Mesenchymal stem cell (in vitro differentiated cells and primary cell): Measurements from ENCODE around the gene ZNF586.
A peak's percentile ranks its signal among the peaks of the same experiment; 100 is the strongest.

ENCODE experiments used
- DNase-seq: peaks from one replicate; pipeline ENCODE4 v3.0.0-alpha.2; 2013
- H2AFZ ChIP-seq: one replicate; pipeline ENCODE4 v1.6.1; 2013; ENCODE audit warnings: low read depth, mild to moderate bottlenecking, control low read depth, inconsistent platforms, low read length, moderate library complexity
- H2AK5ac ChIP-seq: 2 replicates; pipeline ENCODE4 v1.6.1; 2013; ENCODE audit warnings: low read length, moderate library complexity, mild to moderate bottlenecking, inconsistent platforms; ENCODE audit not compliant: severe bottlenecking
- H2BK120ac ChIP-seq: one replicate; pipeline ENCODE4 v1.6.1; 2013; ENCODE audit warnings: low read depth, mild to moderate bottlenecking, inconsistent platforms, low read length, moderate library complexity
- H2BK12ac ChIP-seq, 2 experiments: one replicate each; pipeline ENCODE4 v1.6.1; 2013; ENCODE audit warnings: inconsistent platforms in 2 of 2, low read length in 2 of 2, mild to moderate bottlenecking in 2 of 2, moderate library complexity in 2 of 2, control low read depth in 1 of 2
- H2BK15ac ChIP-seq: one replicate; pipeline ENCODE4 v1.6.1; 2013; ENCODE audit warnings: mild to moderate bottlenecking, low read depth, inconsistent platforms; ENCODE audit not compliant: poor library complexity, severe bottlenecking
- H2BK5ac ChIP-seq: 2 replicates; pipeline ENCODE4 v1.6.1; 2013; ENCODE audit warnings: low read depth, mild to moderate bottlenecking, low read length, control low read depth, inconsistent platforms; ENCODE audit not compliant: poor library complexity, severe bottlenecking
- H3K14ac ChIP-seq, 2 experiments: one replicate each; pipeline ENCODE4 v1.6.1; 2013; ENCODE audit warnings: inconsistent platforms in 2 of 2, low read length in 2 of 2, control low read depth in 1 of 2, mild to moderate bottlenecking in 1 of 2, moderate library complexity in 1 of 2
- H3K18ac ChIP-seq, 2 experiments: one replicate each; pipeline ENCODE4 v1.6.1; 2013; ENCODE audit warnings: inconsistent platforms in 2 of 2, low read length in 2 of 2, control low read depth in 1 of 2, low read depth in 1 of 2, mild to moderate bottlenecking in 1 of 2
- H3K23ac ChIP-seq, 2 experiments: one replicate each; pipeline ENCODE4 v1.6.1; 2013; ENCODE audit warnings: inconsistent platforms in 2 of 2, low read length in 2 of 2, mild to moderate bottlenecking in 2 of 2, moderate library complexity in 2 of 2, control low read depth in 1 of 2
- H3K27ac ChIP-seq: 2 replicates; pipeline ENCODE4 v1.5.1; 2013; ENCODE audit warnings: mild to moderate bottlenecking, moderate library complexity, low read length, control low read depth, inconsistent platforms; ENCODE audit not compliant: poor library complexity, severe bottlenecking
- H3K27me3 ChIP-seq, 2 experiments: 2 replicates each; pipeline versions ENCODE4 v1.6.1 to v1.7.0; 2013; ENCODE audit warnings: low read length in 2 of 2, mild to moderate bottlenecking in 2 of 2, moderate library complexity in 2 of 2, control low read depth in 1 of 2, inconsistent platforms in 1 of 2; ENCODE audit not compliant: control insufficient read depth in 1 of 2, insufficient read depth in 1 of 2
- H3K36me3 ChIP-seq, 2 experiments: 2 replicates each; pipeline versions ENCODE4 v1.6.1 to v1.7.0; 2013; ENCODE audit warnings: low read length in 2 of 2, control low read depth in 1 of 2, inconsistent platforms in 1 of 2, low read depth in 1 of 2, mild to moderate bottlenecking in 1 of 2; ENCODE audit not compliant: insufficient read depth in 2 of 2, control insufficient read depth in 1 of 2
- H3K4ac ChIP-seq, 2 experiments: one replicate each; pipeline ENCODE4 v1.6.1; 2013; ENCODE audit warnings: inconsistent platforms in 2 of 2, low read length in 2 of 2, mild to moderate bottlenecking in 2 of 2, moderate library complexity in 2 of 2, control low read depth in 1 of 2, low read depth in 1 of 2
- H3K4me1 ChIP-seq: 2 replicates; pipeline ENCODE4 v1.6.1; 2013; ENCODE audit warnings: low read depth, low read length, control low read depth; ENCODE audit not compliant: control insufficient read depth, insufficient read depth
- H3K4me2 ChIP-seq: 2 replicates; pipeline ENCODE4 v1.6.1; 2013; ENCODE audit warnings: low read length, mild to moderate bottlenecking, inconsistent platforms; ENCODE audit not compliant: poor library complexity, severe bottlenecking
- H3K4me3 ChIP-seq, 2 experiments: 2 replicates each; pipeline versions ENCODE4 v1.5.1 to v1.7.0; 2013; ENCODE audit warnings: low read length in 2 of 2, mild to moderate bottlenecking in 2 of 2, control low read depth in 1 of 2, low read depth in 1 of 2; ENCODE audit not compliant: insufficient read depth in 1 of 2
- H3K79me1 ChIP-seq: replicated peaks from 2 replicates; pipeline ENCODE4 v1.6.1; 2013; ENCODE audit warnings: mild to moderate bottlenecking, control low read depth, low read length, inconsistent platforms; ENCODE audit not compliant: poor library complexity, severe bottlenecking
- H3K9ac ChIP-seq: 2 replicates; pipeline ENCODE4 v1.7.0; 2013; ENCODE audit warnings: mild to moderate bottlenecking, low read length, moderate library complexity
- H3K9me3 ChIP-seq: 2 replicates; pipeline ENCODE4 v1.7.0; 2013; ENCODE audit warnings: mild to moderate bottlenecking, low read length; ENCODE audit not compliant: control insufficient read depth
- H4K8ac ChIP-seq: one replicate; pipeline ENCODE4 v1.6.1; 2013; ENCODE audit warnings: inconsistent platforms, mild to moderate bottlenecking, low read length, moderate library complexity
- H4K91ac ChIP-seq: one replicate; pipeline ENCODE4 v1.6.1; 2013; ENCODE audit warnings: mild to moderate bottlenecking, low read length, inconsistent platforms
- WGBS: methylation state at CpG from one replicate; pipeline ENCODE4 v1.1.7; 2013; ENCODE audit warnings: mixed read lengths; 5-methylcytosine and 5-hydroxymethylcytosine counted together

Gene ZNF586

DNA sequence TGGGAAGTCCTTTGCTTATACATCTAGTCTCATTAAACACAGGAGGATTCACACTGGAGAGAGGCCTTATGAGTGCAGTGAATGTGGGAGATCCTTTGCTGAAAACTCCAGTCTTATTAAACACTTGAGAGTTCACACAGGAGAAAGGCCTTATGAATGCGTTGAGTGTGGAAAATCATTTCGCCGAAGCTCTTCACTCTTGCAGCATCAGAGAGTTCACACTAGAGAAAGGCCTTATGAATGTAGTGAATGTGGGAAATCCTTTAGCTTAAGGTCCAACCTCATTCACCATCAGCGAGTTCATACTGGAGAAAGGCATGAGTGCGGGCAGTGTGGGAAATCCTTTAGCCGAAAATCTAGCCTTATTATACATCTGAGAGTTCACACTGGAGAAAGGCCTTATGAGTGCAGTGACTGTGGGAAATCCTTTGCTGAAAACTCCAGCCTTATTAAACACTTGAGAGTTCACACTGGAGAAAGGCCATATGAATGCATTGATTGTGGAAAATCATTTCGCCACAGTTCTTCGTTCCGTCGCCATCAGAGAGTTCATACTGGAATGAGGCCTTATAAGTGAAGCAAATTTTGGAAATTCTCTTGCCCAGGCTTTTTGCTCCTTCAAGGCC lies 9.9 kb downstream of the ZNF586 start:
- Histone ChIP-seq H3K23ac (no peak overlapping the region), H3K4ac (no peak overlapping the region), H3K4me2 (no peak overlapping the region), H2AFZ (no peak overlapping the region), H2BK120ac (no peak overlapping the region), H3K14ac (no peak overlapping the region), H2BK12ac (no peak overlapping the region), H3K9ac (no peak overlapping the region), H3K18ac (no peak overlapping the region), H3K4me3 (peak overlapping the region in 1 of 2 experiments; percentile 16), H3K79me1 (peaks cover 26% of the 10 kb centered on the region), H2AK5ac (no peak overlapping the region), H3K27ac (no peak overlapping the region), H3K36me3 (peaks cover 42 to 65% of the 10 kb centered on the region in 2 experiments), H4K91ac (no peak overlapping the region), H2BK15ac (no peak overlapping the region), H2BK5ac (no peak overlapping the region), H3K4me1 (no peaks in the 10 kb centered on the region), H3K27me3 (no peaks in the 10 kb centered on the region), H4K8ac (no peak overlapping the region), H3K9me3 (peaks cover 60% of the 10 kb centered on the region)
- DNase-seq: no peak
- WGBS: over 99% methylated on average over 10 of the region's 10 CpGs

DNA sequence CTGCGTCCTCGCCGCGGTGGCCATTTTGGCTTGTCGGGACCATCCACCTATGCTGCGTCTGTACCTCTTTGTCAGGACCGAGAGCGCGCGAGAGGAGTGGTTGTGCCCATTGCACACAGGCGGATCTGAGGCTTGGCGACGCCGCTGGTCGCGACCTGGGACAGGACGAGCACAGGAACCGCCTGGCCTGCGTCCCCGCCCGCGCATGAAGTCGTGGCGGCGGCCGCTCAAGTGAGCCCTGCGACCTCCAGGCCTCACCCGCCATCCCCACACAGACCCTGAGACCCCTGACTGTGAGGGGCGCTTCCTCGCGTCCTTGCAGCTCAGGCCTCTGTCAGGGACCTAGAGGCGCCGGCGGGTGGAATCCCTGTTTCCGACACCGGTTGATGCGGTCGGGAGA lies 16.8 kb downstream of the ZNF586 start:
- Histone ChIP-seq H2AFZ (no peak overlapping the region), H3K18ac (no peak overlapping the region), H3K27ac (no peak overlapping the region), H2BK5ac (no peak overlapping the region), H2BK15ac (no peak overlapping the region), H2BK12ac (no peak overlapping the region), H2AK5ac (no peak overlapping the region), H3K79me1 (peaks cover 32% of the 10 kb centered on the region), H3K27me3 (no peaks in the 10 kb centered on the region), H3K9ac (no peak overlapping the region), H3K14ac (no peak overlapping the region), H3K36me3 (peaks cover 35 to 37% of the 10 kb centered on the region in 2 experiments), H4K8ac (no peak overlapping the region), H2BK120ac (no peak overlapping the region), H4K91ac (no peak overlapping the region), H3K4me1 (no peaks in the 10 kb centered on the region), H3K4me2 (no peak overlapping the region), H3K4me3 (no peak overlapping the region), H3K4ac (no peak overlapping the region), H3K9me3 (peaks cover 23% of the 10 kb centered on the region), H3K23ac (no peak overlapping the region)
- DNase-seq: no peak
- WGBS: 97% methylated on average over 38 of the region's 38 CpGs

DNA sequence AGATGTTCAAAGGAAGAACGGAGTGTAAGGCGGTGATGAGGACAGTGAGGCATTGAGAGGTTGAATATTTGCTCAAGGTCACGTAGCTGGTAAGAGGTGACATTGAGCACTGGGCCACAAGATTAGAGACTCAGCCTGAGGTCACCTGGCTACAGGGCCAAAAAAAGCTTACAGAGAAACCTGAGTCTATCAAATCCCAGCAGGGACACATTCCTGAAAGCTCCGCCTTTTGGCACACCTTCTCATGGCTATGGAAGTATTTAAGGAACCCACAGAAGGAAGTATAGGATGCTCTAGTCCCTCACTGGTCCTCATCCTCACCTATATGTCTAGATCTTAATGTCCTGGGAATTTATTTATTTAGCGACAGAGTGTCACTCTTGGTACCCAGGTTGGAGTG lies 17.4 kb downstream of the ZNF586 start:
- Histone ChIP-seq H3K4me2 (no peak overlapping the region), H2AFZ (no peak overlapping the region), H2AK5ac (no peak overlapping the region), H2BK12ac (no peak overlapping the region), H3K23ac (no peak overlapping the region), H4K8ac (no peak overlapping the region), H4K91ac (no peak overlapping the region), H2BK15ac (no peak overlapping the region), H2BK120ac (no peak overlapping the region), H3K18ac (no peak overlapping the region), H3K4me1 (no peaks in the 10 kb centered on the region), H3K27ac (no peak overlapping the region), H3K79me1 (peaks cover 37% of the 10 kb centered on the region), H3K9ac (no peak overlapping the region), H2BK5ac (no peak overlapping the region), H3K27me3 (no peaks in the 10 kb centered on the region), H3K9me3 (peaks cover 17% of the 10 kb centered on the region), H3K4me3 (no peak overlapping the region), H3K4ac (no peak overlapping the region), H3K36me3 (peaks cover 36 to 39% of the 10 kb centered on the region in 2 experiments), H3K14ac (no peak overlapping the region)
- DNase-seq: no peak
- WGBS: 85% methylated on average over 4 of the region's 5 CpGs

DNA sequence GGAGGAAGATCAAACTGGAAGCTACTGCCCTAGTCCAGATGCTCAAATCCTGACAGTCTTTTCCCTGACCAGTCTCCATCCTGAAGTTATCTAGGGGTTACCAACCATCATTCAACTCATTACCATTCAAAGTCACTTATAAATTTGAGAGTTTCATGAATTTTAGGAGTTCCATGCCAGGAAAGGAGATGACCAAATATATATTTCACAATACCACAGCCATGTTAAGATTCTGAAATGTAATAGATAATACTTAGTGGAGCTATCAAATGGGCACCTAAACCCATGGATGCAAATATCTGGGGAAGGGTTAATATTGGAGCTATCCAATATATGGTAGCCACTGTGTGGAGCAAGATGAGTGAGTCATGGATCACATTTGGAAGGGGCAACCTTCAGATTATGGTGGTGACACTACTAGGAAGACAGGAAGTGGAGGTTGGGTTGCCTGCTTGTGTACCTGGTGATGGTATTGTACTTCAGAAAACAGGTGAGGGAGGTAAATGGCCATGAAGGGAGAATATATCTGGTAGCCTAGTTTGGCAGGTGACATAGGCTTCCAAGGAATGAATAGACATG lies 18.7 kb downstream of the ZNF586 start:
- Histone ChIP-seq H3K14ac (no peak overlapping the region), H3K4me1 (no peaks in the 10 kb centered on the region), H3K23ac (no peak overlapping the region), H3K79me1 (peaks cover 39% of the 10 kb centered on the region), H2BK120ac (no peak overlapping the region), H2AFZ (no peak overlapping the region), H3K18ac (no peak overlapping the region), H4K8ac (no peak overlapping the region), H3K36me3 (peaks cover 39 to 42% of the 10 kb centered on the region in 2 experiments), H4K91ac (no peak overlapping the region), H2AK5ac (no peak overlapping the region), H3K4me3 (no peak overlapping the region), H3K9me3 (peaks cover 16% of the 10 kb centered on the region), H3K27me3 (no peaks in the 10 kb centered on the region), H2BK15ac (no peak overlapping the region), H3K4ac (no peak overlapping the region), H2BK12ac (no peak overlapping the region), H3K9ac (no peak overlapping the region), H2BK5ac (no peak overlapping the region), H3K27ac (no peak overlapping the region), H3K4me2 (no peak overlapping the region)
- no peak for DNase-seq
